Transverse colon (tissue), 4 donors: Measurements from ENCODE around the gene RERE.

Experiments
- EP300 ChIP-seq: sonication (generic); formaldehyde crosslinking; IDR thresholded peaks from one replicate; pipeline ENCODE4 v1.6.1; 2017; ENCODE audit warnings: antibody characterized with exemption, low read depth
- POLR2AphosphoS5 ChIP-seq, 3 donors: sonication (generic); formaldehyde crosslinking; IDR thresholded peaks; one replicate each; pipeline ENCODE4 v1.6.1; 2016; ENCODE audit warnings: antibody characterized with exemption in 3 of 3
- TF ChIP-seq, protein P1 (sequence below), 5 experiments: fragments of 200-600 bp in 3 of 5; fragments of 450-650 bp in 2 of 5; sonication (generic) in 3 of 5; IDR thresholded peaks; 1 replicate in 2 of 5; 2 replicates in 3 of 5; pipeline ENCODE4 v1.5.1; 2016 to 2017; ENCODE audit warnings: antibody characterized with exemption in 5 of 5, inconsistent platforms in 3 of 5, mild to moderate bottlenecking in 2 of 5, moderate library complexity in 1 of 5

DNA sequence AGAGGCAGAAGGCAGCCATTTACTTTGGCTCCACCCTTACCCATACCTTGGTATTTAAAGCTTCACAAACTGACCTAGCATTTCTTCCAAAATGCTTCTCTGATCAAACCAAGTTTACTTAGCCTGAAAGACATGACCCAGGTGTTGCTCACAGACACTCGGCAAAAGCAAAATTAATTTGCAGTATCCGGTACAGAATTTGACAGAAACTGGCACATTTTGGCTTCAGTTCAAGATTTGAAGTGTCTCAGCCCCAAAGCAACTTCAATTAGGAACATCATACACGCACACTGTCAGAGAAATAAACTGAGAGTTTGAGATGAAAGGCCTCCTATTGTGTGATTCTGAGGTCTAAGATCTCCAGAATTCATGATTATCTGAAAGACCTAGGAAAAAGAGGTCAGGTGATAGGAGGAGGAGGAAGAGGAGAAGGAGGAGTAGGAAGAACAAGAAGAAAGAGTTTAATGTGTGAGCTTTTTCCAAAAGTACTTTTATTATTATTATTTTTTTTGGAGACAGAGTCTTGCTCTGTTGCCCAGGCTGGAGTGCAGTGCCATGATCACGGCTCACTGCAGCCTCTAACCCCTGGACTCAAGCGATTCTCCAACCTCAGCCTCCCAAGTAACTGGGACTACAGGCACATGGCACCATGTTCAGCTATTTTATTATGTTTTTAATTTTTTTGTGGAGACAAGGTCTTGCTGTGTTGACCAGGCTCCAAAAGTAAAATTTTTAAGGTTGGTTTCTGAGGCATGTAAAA is 355.9 kb downstream of the RERE start:
- TF ChIP-seq, protein P1, sequence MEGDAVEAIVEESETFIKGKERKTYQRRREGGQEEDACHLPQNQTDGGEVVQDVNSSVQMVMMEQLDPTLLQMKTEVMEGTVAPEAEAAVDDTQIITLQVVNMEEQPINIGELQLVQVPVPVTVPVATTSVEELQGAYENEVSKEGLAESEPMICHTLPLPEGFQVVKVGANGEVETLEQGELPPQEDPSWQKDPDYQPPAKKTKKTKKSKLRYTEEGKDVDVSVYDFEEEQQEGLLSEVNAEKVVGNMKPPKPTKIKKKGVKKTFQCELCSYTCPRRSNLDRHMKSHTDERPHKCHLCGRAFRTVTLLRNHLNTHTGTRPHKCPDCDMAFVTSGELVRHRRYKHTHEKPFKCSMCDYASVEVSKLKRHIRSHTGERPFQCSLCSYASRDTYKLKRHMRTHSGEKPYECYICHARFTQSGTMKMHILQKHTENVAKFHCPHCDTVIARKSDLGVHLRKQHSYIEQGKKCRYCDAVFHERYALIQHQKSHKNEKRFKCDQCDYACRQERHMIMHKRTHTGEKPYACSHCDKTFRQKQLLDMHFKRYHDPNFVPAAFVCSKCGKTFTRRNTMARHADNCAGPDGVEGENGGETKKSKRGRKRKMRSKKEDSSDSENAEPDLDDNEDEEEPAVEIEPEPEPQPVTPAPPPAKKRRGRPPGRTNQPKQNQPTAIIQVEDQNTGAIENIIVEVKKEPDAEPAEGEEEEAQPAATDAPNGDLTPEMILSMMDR (IDR thresholded peaks at IDR 0.05) = no peak
- TF ChIP-seq POLR2AphosphoS5 (IDR thresholded peaks at IDR 0.05) = no peak
- TF ChIP-seq EP300 = no peak
